GM12878 (cell line): ENCODE measurements around the gene ARID1A. TPM values are rescaled to one million over a fixed set of nuclear protein-coding genes. Genes with fewer than 3 reads are reported as not detected.

Experiments used
- BMI1 ChIP-seq: fragments of 450-650 bp; IDR thresholded peaks from 2 replicates; pipeline ENCODE4 v1.6.1; 2016; ENCODE audit warnings: mild to moderate bottlenecking, moderate library complexity, borderline replicate concordance
- IKZF1 ChIP-seq: fragments of 450-650 bp; conservative IDR thresholded peaks from 2 replicates; pipeline ENCODE4 v1.6.1; 2017; ENCODE audit warnings: antibody characterized with exemption, mild to moderate bottlenecking
- KAT2A ChIP-seq: conservative IDR thresholded peaks from 2 replicates; pipeline ENCODE4 v1.6.1; 2011; ENCODE audit warnings: low read depth, low read length; ENCODE audit not compliant: control insufficient read depth
- NFYA ChIP-seq: IDR thresholded peaks from 2 replicates; pipeline ENCODE4 v1.6.1; 2011; ENCODE audit warnings: low read depth, mild to moderate bottlenecking, low read length, improper control_type of control experiment, borderline replicate concordance
- NR2C1 ChIP-seq: fragments of 450-650 bp; IDR thresholded peaks from 2 replicates; pipeline ENCODE4 v1.6.1; 2017; ENCODE audit warnings: antibody characterized with exemption, mild to moderate bottlenecking, moderate library complexity
- NR2F1 ChIP-seq: fragments of 450-650 bp; conservative IDR thresholded peaks from 2 replicates; pipeline ENCODE4 v1.6.1; 2017; ENCODE audit warnings: mild to moderate bottlenecking
- ZNF207 ChIP-seq: fragments of 450-650 bp; IDR thresholded peaks from 2 replicates; pipeline ENCODE4 v1.6.1; 2014; ENCODE audit warnings: antibody characterized with exemption, mild to moderate bottlenecking, borderline replicate concordance
- ZNF24 ChIP-seq: fragments of 450-650 bp; IDR thresholded peaks from 2 replicates; pipeline ENCODE4 v1.6.1; 2017; ENCODE audit warnings: antibody characterized with exemption, mild to moderate bottlenecking
- polyA plus RNA-seq, 11 experiments: library from polyadenylated mRNA; depleted of rRNA in 4 of 11; unstranded in 6 of 11; stranded (reverse) in 5 of 11; fragments of >200 nt; fragmentation: Nextera tagmentation in 4 of 11; fragmentation: Illumina TruSeq in 1 of 11; extraction: Ambion mirVana in 4 of 11; extraction: Trizol in 1 of 11; gene quantifications; 1 replicate in 1 of 11; 2 replicates in 10 of 11; pipeline versions ENCODE4 v1.2.1 to v1.2.3, GENCODE V29; 2011 to 2016; ENCODE audit warnings: inconsistent platforms in 2 of 11, missing spikeins in 2 of 11, low read depth in 1 of 11
- total RNA-seq, 4 experiments: library from RNA; depleted of rRNA in 3 of 4; stranded (reverse); fragments of >200 nt in 3 of 4; fragmentation: Illumina TruSeq in 1 of 4; extraction: Trizol in 1 of 4; gene quantifications; 2 replicates each; pipeline versions ENCODE4 v1.2.1 to v1.2.3, GENCODE V29; 2013 to 2021
- TF ChIP-seq, protein P1 (sequence below): IDR thresholded peaks from 2 replicates; pipeline ENCODE4 v1.6.1; 2012; ENCODE audit warnings: improper control_type of control experiment, low read depth, low read length; ENCODE audit not compliant: insufficient replicate concordance

Gene ARID1A
- total and polyA plus RNA-seq, 10 of the 15 experiments (the other 5 are each of a cell fraction or from before 2014, with no cell fraction given), result 10.0 to 98.0 (median 23.5) TPM

DNA sequence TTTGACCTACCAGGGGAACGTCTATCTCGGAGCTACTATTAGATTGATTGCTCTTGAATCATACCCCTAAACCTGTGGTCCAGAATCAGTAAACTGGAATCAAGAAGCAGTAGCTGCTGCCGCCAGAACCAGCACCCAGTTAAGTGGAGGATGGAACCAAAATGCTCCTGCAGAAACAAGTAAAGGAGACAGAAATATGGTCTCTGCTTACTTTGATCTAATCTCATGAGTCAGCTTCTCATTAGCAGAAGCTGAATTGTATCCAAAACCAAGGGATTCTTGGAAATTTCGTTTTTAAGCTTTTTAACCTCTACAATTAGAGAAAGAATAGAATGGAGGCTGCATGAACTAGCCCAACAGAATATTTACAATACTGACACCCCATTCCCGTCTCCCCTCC lies 49.4 kb downstream of the ARID1A start (continued):
- TF ChIP-seq, protein P1, sequence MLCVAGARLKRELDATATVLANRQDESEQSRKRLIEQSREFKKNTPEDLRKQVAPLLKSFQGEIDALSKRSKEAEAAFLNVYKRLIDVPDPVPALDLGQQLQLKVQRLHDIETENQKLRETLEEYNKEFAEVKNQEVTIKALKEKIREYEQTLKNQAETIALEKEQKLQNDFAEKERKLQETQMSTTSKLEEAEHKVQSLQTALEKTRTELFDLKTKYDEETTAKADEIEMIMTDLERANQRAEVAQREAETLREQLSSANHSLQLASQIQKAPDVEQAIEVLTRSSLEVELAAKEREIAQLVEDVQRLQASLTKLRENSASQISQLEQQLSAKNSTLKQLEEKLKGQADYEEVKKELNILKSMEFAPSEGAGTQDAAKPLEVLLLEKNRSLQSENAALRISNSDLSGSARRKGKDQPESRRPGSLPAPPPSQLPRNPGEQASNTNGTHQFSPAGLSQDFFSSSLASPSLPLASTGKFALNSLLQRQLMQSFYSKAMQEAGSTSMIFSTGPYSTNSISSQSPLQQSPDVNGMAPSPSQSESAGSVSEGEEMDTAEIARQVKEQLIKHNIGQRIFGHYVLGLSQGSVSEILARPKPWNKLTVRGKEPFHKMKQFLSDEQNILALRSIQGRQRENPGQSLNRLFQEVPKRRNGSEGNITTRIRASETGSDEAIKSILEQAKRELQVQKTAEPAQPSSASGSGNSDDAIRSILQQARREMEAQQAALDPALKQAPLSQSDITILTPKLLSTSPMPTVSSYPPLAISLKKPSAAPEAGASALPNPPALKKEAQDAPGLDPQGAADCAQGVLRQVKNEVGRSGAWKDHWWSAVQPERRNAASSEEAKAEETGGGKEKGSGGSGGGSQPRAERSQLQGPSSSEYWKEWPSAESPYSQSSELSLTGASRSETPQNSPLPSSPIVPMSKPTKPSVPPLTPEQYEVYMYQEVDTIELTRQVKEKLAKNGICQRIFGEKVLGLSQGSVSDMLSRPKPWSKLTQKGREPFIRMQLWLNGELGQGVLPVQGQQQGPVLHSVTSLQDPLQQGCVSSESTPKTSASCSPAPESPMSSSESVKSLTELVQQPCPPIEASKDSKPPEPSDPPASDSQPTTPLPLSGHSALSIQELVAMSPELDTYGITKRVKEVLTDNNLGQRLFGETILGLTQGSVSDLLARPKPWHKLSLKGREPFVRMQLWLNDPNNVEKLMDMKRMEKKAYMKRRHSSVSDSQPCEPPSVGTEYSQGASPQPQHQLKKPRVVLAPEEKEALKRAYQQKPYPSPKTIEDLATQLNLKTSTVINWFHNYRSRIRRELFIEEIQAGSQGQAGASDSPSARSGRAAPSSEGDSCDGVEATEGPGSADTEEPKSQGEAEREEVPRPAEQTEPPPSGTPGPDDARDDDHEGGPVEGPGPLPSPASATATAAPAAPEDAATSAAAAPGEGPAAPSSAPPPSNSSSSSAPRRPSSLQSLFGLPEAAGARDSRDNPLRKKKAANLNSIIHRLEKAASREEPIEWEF, result no peak
- TF ChIP-seq BMI1 (no peak), IKZF1 (no peak), NFYA (no peak), NR2F1 (no peak), ZNF207 (no peak), NR2C1 (no peak), KAT2A (no peak), ZNF24 (no peak)
